SK-N-MC (cell line): ENCODE measurements around the gene COL16A1.

Source experiments
- EZH2 ChIP-seq: fragments of 200-600 bp; sonication (generic); IDR thresholded peaks from one replicate; pipeline ENCODE4 v1.6.1; 2017; ENCODE audit warnings: antibody characterized with exemption
- FOXP2 ChIP-seq: optimal IDR thresholded peaks from 2 replicates; pipeline ENCODE3; 2011; ENCODE audit warnings: mild to moderate bottlenecking, moderate library complexity; ENCODE audit not compliant: insufficient read depth; ENCODE audit errors: extremely low read length, control extremely low read depth
- POLR2AphosphoS5 ChIP-seq: IDR thresholded peaks from 2 replicates; pipeline ENCODE4 v1.6.1; 2012; ENCODE audit warnings: mild to moderate bottlenecking, low read depth, low read length, borderline replicate concordance

- TF ChIP-seq POLR2AphosphoS5 (no peak), EZH2 (no peak), FOXP2 (no peak)
Measured at GRCh38 chr1:31747304-31747703, 43.5 kb upstream of the COL16A1 start.
